HG03575 (cell line): ENCODE data around the gene PRELP.
"Not testable (repeated sequence)": the region's sequence is repeated elsewhere in the genome, so short reads cannot be mapped to it uniquely, and the experiment has no call there.

Source experiments
- ATAC-seq: cut with Tn5 transposase; IDR thresholded peaks from one replicate; pipeline ENCODE4 v1.9.1; 2021; ENCODE audit not compliant: unreplicated experiment, insufficient number of reproducible peaks, low FRiP score; ENCODE audit errors: extremely low read depth

Gene PRELP

GRCh38 chr1:203475012-203475981 is at the start of gene PRELP:
Gene PRELP, plus strand, starts transcription at chr1:203475806. Its CDS starts 7,379 bp downstream, at chr1:203483185.
- no peak for ATAC-seq

- no peak for ATAC-seq
These were observed 49.2 kb upstream of the PRELP start for GRCh38 chr1:203426366-203426765.

GRCh38 chr1:203426870-203427269 is 48.7 kb upstream of the PRELP start:
- no peak for ATAC-seq

- ATAC-seq, result no peak
These were observed 48.2 kb upstream of the PRELP start for GRCh38 chr1:203427451-203427850.

GRCh38 chr1:203428981-203429599 is 46.5 kb upstream of the PRELP start:
- ATAC-seq, result no peak

- ATAC-seq, result no peak
These were observed 40.0 kb upstream of the PRELP start for GRCh38 chr1:203435615-203436014.

- ATAC-seq, result no peak
These were observed 37.8 kb upstream of the PRELP start for GRCh38 chr1:203437696-203438315.

GRCh38 chr1:203439131-203439730 is 36.4 kb upstream of the PRELP start:
- no peak for ATAC-seq

GRCh38 chr1:203440771-203441170 is 34.8 kb upstream of the PRELP start:
- ATAC-seq, result no peak

GRCh38 chr1:203441766-203442165 is 33.8 kb upstream of the PRELP start:
- ATAC-seq, result no peak

GRCh38 chr1:203442821-203443220 is 32.8 kb upstream of the PRELP start:
- ATAC-seq, result no peak

GRCh38 chr1:203443296-203443695 is 32.3 kb upstream of the PRELP start:
- ATAC-seq, result no peak

- no peak for ATAC-seq
These were observed 31.4 kb upstream of the PRELP start for GRCh38 chr1:203444171-203444576.

GRCh38 chr1:203447151-203447550 is 28.5 kb upstream of the PRELP start:
- ATAC-seq, result no peak

- ATAC-seq, result not testable (repeated sequence)
These were observed 28.0 kb upstream of the PRELP start for GRCh38 chr1:203447598-203447997.

- ATAC-seq, result no peak
These were observed 27.0 kb upstream of the PRELP start for GRCh38 chr1:203448521-203449061.

GRCh38 chr1:203450001-203450400 is 25.6 kb upstream of the PRELP start:
- ATAC-seq, result no peak

- no peak for ATAC-seq
These were observed 25.0 kb upstream of the PRELP start for GRCh38 chr1:203450479-203451149.
